KOPT-K1 (cell line): ENCODE measurements around the gene TMEM80.
"Not testable (repeated sequence)": the region's sequence is repeated elsewhere in the genome, so short reads cannot be mapped to it uniquely, and the experiment has no call there.

ENCODE experiments used
- H3K27ac ChIP-seq: fragments of 200-600 bp; sonication (generic); 2 replicates; pipeline ENCODE4 v1.5.1; 2016; ENCODE audit warnings: antibody characterized with exemption, mild to moderate bottlenecking, low read depth, low read length; ENCODE audit not compliant: poor library complexity, severe bottlenecking
- H3K36me3 ChIP-seq: fragments of 200-600 bp; sonication (generic); 2 replicates; pipeline ENCODE4 v1.5.1; 2017; ENCODE audit warnings: antibody characterized with exemption, mild to moderate bottlenecking, low read length, moderate library complexity; ENCODE audit not compliant: insufficient read depth
- H3K9me3 ChIP-seq: fragments of 200-600 bp; sonication (generic); 2 replicates; pipeline ENCODE4 v1.5.1; 2017; ENCODE audit warnings: antibody characterized with exemption, low read length, mild to moderate bottlenecking; ENCODE audit not compliant: insufficient read depth, poor library complexity, severe bottlenecking

Gene TMEM80

GRCh38 chr11:665062-665703, 30.4 kb upstream of the TMEM80 start:
- H3K9me3 ChIP-seq, result no peaks in the 10 kb centered on the region
- peaks cover 79% of the 10 kb centered on the region for H3K36me3 ChIP-seq
- no peak overlapping the region for H3K27ac ChIP-seq

DNA sequence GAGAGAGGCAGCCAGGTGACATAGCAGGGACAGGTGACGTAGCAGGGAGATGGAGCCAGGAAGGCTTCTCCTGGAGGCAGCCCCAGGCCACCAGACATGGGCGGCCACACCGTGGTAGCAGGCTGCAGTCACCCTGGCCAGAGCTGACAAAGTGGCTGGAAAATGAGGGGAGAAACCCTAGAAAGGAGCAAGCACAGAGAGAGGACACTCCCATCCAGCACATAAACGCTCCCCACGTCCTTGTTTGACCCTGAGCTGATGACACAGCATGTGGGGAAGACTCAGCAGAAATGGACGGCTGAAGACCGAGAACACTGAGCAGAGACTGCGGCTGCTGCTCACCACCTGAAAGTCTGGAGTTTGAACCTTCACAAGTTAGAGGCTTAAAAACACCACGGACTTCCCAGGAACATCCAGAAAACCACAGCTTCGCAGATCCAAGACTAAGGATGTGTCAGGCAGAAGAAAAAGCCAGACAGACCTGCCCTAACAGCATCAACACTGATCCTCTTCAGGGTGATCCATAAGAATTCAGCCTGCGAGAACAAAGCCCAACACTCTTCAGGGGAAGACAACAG, 29.8 kb upstream of the TMEM80 start:
- H3K27ac ChIP-seq, result no peak overlapping the region
- H3K36me3 ChIP-seq, result peaks cover 79% of the 10 kb centered on the region
- H3K9me3 ChIP-seq, result no peaks in the 10 kb centered on the region

DNA sequence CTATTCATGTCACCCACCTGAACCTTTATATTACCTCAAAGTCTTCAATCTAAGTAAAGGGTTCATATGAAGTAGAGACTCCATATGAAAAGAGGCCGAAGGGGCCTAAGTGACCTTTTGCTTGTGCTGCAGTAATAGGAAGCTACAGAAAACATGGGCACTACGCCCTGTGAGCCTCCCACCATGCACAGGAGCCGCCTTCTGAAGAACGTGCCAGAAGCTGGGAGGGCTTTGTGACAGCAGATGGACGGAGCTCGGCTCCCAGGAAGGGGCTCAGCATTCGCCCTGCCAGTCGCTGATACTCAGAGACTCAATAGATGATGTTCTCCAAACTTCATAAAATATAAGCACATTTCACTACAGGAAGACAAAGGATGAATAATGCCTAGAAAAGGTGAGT, 21.8 kb upstream of the TMEM80 start:
- Histone ChIP-seq H3K27ac (no peak overlapping the region), H3K36me3 (peaks cover 87% of the 10 kb centered on the region), H3K9me3 (no peaks in the 10 kb centered on the region)

DNA sequence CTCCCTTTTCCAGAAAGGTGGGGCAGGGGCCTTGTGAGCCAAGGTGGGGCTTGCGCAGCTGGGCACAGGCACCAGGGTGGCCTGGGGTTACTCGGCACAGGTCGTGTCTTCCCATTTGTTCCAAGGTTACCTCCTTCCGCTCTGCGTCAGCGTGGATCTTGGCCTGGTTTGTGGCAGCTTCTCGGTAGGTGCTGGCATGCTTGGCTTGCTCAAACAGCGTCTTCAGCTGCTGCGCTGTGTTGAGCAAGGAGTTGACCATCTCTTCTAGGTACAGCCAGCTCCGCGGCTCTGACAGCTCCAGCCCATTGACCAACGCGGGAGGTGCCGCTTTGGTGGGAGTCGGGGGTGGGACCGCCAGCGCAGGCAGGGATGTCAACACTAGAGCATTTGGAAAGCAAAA, 21.2 kb upstream of the TMEM80 start:
- Histone ChIP-seq H3K9me3 (no peaks in the 10 kb centered on the region), H3K27ac (no peak overlapping the region), H3K36me3 (peaks cover 87% of the 10 kb centered on the region)

DNA sequence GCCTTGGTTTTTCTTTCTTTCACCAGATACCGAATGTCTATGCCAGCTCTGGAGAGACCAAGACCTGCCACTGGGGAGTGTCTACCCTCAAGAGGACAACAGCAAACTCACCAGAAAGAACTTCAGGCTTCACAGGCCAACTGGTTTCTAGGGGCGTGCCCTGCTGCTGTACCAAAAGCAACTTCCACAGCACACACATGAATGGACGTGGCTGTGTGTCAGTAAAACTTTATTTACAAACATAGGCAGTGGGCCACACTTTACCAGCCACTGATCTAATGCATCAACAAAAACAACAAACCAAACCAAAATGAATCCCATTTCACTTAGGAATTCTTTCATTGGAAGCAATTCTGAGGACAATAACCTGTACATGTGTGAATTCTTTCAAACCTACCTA, 17.3 kb upstream of the TMEM80 start:
- Histone ChIP-seq H3K36me3 (peaks cover 88% of the 10 kb centered on the region), H3K27ac (no peak overlapping the region), H3K9me3 (no peaks in the 10 kb centered on the region)

DNA sequence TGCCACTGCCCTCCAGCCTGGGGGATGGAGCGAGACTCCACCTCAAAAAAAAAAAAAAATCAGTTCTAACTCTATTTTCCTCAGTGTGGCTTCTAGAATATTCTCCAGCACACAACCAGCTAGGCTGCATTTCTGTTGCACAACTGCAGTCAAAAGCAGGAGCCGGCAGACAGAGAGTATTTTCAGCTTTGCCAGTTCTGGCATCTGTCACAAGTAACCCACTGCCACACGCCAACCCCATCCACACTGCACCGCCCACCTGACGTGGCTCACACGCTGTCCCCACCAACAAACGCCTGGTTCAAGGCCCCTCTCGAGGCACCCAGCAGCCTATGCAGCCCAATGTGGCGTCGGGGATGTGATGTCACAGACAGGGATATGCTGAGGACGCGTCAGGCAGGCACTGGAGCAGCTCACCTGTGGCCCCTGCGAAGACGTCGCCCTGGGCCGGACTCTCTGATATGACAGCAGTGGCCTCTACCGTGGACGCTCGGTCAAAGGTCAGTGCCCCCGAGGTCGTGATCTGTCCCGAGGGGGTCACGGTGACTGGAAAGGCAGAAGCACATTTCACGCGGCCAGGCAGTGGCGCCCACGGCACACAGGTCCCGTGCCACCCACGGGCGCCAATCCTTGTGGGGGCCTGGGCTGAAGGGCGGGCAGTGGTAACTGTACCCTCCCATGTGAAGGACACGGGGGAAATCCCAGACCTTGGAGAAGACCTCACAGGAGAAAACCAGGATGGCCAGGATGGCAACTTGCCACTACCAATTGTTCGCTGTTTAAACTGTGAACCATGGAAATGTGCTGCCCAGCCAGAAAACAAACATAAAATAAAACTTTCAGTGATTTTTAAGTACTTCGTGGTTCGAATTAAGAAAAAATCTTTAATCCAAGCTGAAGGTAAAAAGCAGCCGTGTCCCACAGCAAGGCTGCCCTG, 16.1 kb upstream of the TMEM80 start:
- Histone ChIP-seq H3K9me3 (no peaks in the 10 kb centered on the region), H3K36me3 (peaks cover 88% of the 10 kb centered on the region), H3K27ac (no peak overlapping the region)

- Histone ChIP-seq H3K9me3 (no peaks in the 10 kb centered on the region), H3K27ac (no peak overlapping the region)
These were observed 15.1 kb upstream of the TMEM80 start for GRCh38 chr11:680476-680875.

GRCh38 chr11:680970-681369, 14.6 kb upstream of the TMEM80 start:
- no peak overlapping the region for H3K27ac ChIP-seq
- peaks cover 91% of the 10 kb centered on the region for H3K36me3 ChIP-seq
- H3K9me3 ChIP-seq, result no peaks in the 10 kb centered on the region

More at GRCh38 chr11:680476-680875, 15.1 kb upstream of the TMEM80 start:
- peaks cover 89% of the 10 kb centered on the region for H3K36me3 ChIP-seq

GRCh38 chr11:686451-687243, 9.0 kb upstream of the TMEM80 start:
- H3K36me3 ChIP-seq, result peaks cover 95% of the 10 kb centered on the region
- H3K27ac ChIP-seq, result no peak overlapping the region
- no peaks in the 10 kb centered on the region for H3K9me3 ChIP-seq

DNA sequence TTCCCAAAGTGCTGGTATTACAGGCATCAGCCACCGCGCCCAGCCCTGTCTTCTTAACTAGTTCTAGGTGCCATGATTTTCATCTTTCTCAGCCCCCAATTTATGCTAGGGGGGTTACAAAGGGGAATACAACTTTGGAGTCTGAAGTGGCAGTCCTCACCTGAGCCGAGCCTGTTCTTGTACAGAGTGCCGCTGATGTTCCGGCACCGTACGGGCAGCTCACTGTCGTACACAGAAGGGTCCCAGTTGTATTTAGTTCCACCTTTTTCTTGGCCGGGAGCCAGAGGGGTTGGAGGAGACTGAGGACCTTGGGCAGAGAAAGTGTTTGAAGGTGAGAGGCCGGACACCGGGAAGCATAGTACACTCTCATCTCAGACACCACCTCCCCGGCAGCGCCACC, 7.9 kb upstream of the TMEM80 start:
- H3K36me3 ChIP-seq, result peaks cover 84% of the 10 kb centered on the region
- H3K9me3 ChIP-seq, result no peaks in the 10 kb centered on the region
- no peak overlapping the region for H3K27ac ChIP-seq

- H3K27ac ChIP-seq, result no peak overlapping the region
- H3K9me3 ChIP-seq, result no peaks in the 10 kb centered on the region
- peaks cover 74% of the 10 kb centered on the region for H3K36me3 ChIP-seq
These were observed 6.9 kb upstream of the TMEM80 start for GRCh38 chr11:688681-689080.

DNA sequence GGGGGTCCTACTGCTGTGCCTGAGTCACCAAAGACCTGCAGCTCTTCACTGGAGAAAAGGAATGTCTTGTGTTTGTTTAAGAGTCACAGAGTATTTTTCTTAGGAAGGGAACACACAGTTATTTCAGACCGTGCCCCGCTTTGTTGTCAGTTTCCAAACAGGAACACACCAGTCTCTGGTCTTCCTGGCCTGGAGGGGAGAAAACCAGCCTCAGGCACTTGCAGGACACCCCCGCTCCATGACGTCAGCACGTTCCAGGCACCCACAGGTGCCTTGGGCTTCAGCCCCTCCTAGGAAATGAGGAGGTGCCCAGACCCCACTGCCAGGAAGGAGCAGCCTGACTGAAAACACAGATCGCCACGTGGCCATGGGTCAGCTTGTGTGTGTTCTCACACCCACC, 6.0 kb upstream of the TMEM80 start:
- Histone ChIP-seq H3K27ac (no peak overlapping the region), H3K36me3 (peaks cover 65% of the 10 kb centered on the region), H3K9me3 (no peaks in the 10 kb centered on the region)

DNA sequence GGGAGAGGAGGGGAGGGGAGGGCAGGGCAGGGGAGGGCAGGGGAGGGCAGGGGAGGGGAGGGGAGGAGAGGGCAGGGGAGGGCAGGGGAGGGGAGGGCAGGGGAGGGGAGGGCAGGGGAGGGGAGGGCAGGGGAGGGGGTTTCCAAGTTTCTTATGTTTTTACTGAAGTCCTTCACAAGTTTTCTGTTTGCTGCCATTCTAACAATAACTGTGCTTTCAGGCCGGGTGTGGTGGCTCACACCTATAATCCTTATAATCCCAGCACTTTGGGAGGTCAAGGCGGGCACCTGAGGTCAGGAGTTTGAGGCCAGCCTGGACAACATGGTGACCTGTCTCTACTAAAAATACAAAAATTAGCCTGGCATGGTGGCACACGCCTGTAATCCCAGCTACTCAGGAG, 5.4 kb upstream of the TMEM80 start:
- H3K36me3 ChIP-seq, result peaks cover 59% of the 10 kb centered on the region
- not testable (repeated sequence) for H3K9me3 ChIP-seq, H3K27ac ChIP-seq

DNA sequence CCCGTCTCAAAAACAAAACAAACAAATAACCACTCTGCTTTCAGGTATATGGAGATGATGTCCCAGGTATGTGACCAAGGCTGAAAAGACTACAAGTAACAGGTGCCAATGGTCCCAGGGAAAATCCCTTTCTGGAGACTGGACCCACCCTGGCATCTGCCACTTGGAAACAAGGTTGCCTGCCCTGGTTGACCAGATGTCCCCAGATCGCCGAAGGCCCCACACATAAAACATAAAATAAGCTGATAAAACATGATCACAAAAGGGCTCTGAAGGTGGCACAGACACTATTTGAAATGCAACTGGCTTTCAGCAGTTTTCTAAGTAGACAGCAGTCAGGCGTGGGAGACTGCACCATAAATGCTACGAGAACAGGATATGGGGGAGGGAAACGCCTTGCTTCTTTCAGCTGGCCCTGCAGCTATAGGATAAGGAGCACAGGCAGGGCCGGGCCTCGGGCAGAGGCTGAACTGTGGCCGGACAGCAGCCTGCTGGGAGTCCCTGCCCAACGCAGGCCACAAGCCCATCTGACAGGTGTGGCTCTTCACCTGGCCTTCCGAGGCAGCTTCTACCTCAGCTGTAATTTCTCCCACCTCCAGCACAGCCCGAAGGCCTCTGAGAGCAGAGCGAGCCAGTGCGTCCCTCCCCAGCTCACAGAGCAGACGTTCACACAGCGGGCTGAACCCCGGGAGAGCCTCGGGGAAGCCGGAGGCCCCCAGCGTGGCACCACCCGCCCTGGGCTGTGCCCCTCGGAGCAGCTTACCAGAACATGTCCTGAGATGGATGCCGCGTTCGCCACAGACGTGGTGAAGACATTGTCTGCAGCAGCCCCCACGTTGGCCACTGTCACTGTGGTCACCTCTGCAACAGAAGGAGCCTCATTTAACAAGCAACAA, 4.6 kb upstream of the TMEM80 start:
- no peak overlapping the region for H3K27ac ChIP-seq
- no peaks in the 10 kb centered on the region for H3K9me3 ChIP-seq
- peaks cover 51% of the 10 kb centered on the region for H3K36me3 ChIP-seq
